ENCODE measurements around the gene CHADL.
A peak's percentile ranks its signal among the peaks of the same experiment; 100 is the strongest.

The CHADL gene

GRCh38 chr22:41222846-41223507, 17.8 kb downstream of the CHADL start:
- H3K4me3 ChIP-seq (ENCODE audit: low read depth, low read length): no peak overlapping the region
- H3K27me3 ChIP-seq (ENCODE audit: control insufficient read depth, insufficient read depth, low read length): no peaks in the 10 kb centered on the region
- no peaks in the 10 kb centered on the region for H3K4me1 ChIP-seq (ENCODE audit: control insufficient read depth, insufficient read depth, low read length)
- no peaks in the 10 kb centered on the region for H3K9me3 ChIP-seq (ENCODE audit: control insufficient read depth, insufficient read depth, low read length)
- peaks cover 65% of the 10 kb centered on the region for H3K36me3 ChIP-seq (ENCODE audit: control insufficient read depth, insufficient read depth, low read length)
- H3K9ac ChIP-seq (ENCODE audit: low read depth, low read length): no peak overlapping the region

- no peak overlapping the region for H3K4me3 ChIP-seq (ENCODE audit: low read depth, low read length)
- peak overlapping the region; percentile 37 for H3K9ac ChIP-seq (ENCODE audit: low read depth, low read length)
Measured at GRCh38 chr22:41217553-41218157, 23.1 kb downstream of the CHADL start.

GRCh38 chr22:41216984-41217383, 23.7 kb downstream of the CHADL start:
- peak overlapping the region; percentile 24 for H3K9ac ChIP-seq (ENCODE audit: low read depth, low read length)
- H3K9me3 ChIP-seq (ENCODE audit: control insufficient read depth, insufficient read depth, low read length): no peaks in the 10 kb centered on the region
- peaks cover 36% of the 10 kb centered on the region for H3K36me3 ChIP-seq (ENCODE audit: control insufficient read depth, insufficient read depth, low read length)
- peaks cover 10% of the 10 kb centered on the region for H3K4me1 ChIP-seq (ENCODE audit: control insufficient read depth, insufficient read depth, low read length)
- H3K27me3 ChIP-seq (ENCODE audit: control insufficient read depth, insufficient read depth, low read length): no peaks in the 10 kb centered on the region
- no peak overlapping the region for H3K4me3 ChIP-seq (ENCODE audit: low read depth, low read length)

More at GRCh38 chr22:41217553-41218157, 23.1 kb downstream of the CHADL start:
- no peaks in the 10 kb centered on the region for H3K27me3 ChIP-seq (ENCODE audit: control insufficient read depth, insufficient read depth, low read length)
- peaks cover 10% of the 10 kb centered on the region for H3K4me1 ChIP-seq (ENCODE audit: control insufficient read depth, insufficient read depth, low read length)
- H3K36me3 ChIP-seq (ENCODE audit: control insufficient read depth, insufficient read depth, low read length): peaks cover 43% of the 10 kb centered on the region
- no peaks in the 10 kb centered on the region for H3K9me3 ChIP-seq (ENCODE audit: control insufficient read depth, insufficient read depth, low read length)

- Histone ChIP-seq H3K27me3 (ENCODE audit: control insufficient read depth, insufficient read depth, low read length) (no peaks in the 10 kb centered on the region), H3K9me3 (ENCODE audit: control insufficient read depth, insufficient read depth, low read length) (no peaks in the 10 kb centered on the region), H3K36me3 (ENCODE audit: control insufficient read depth, insufficient read depth, low read length) (peaks cover 35% of the 10 kb centered on the region), H3K4me3 (ENCODE audit: low read depth, low read length) (no peak overlapping the region), H3K4me1 (ENCODE audit: control insufficient read depth, insufficient read depth, low read length) (peaks cover 10% of the 10 kb centered on the region), H3K9ac (ENCODE audit: low read depth, low read length) (no peak overlapping the region)
Measured at GRCh38 chr22:41215926-41216325, 24.8 kb downstream of the CHADL start.

GRCh38 chr22:41215409-41215808, 25.3 kb downstream of the CHADL start:
- Histone ChIP-seq H3K9me3 (ENCODE audit: control insufficient read depth, insufficient read depth, low read length) (no peaks in the 10 kb centered on the region), H3K4me3 (ENCODE audit: low read depth, low read length) (no peak overlapping the region), H3K36me3 (ENCODE audit: control insufficient read depth, insufficient read depth, low read length) (peaks cover 33% of the 10 kb centered on the region), H3K9ac (ENCODE audit: low read depth, low read length) (no peak overlapping the region), H3K4me1 (ENCODE audit: control insufficient read depth, insufficient read depth, low read length) (peaks cover 10% of the 10 kb centered on the region), H3K27me3 (ENCODE audit: control insufficient read depth, insufficient read depth, low read length) (no peaks in the 10 kb centered on the region)

GRCh38 chr22:41206719-41207118, 34.0 kb downstream of the CHADL start:
- Histone ChIP-seq H3K9me3 (ENCODE audit: control insufficient read depth, insufficient read depth, low read length) (no peaks in the 10 kb centered on the region), H3K4me3 (ENCODE audit: low read depth, low read length) (no peak overlapping the region), H3K4me1 (ENCODE audit: control insufficient read depth, insufficient read depth, low read length) (no peaks in the 10 kb centered on the region), H3K36me3 (ENCODE audit: control insufficient read depth, insufficient read depth, low read length) (peaks cover 10% of the 10 kb centered on the region), H3K27me3 (ENCODE audit: control insufficient read depth, insufficient read depth, low read length) (no peaks in the 10 kb centered on the region), H3K9ac (ENCODE audit: low read depth, low read length) (no peak overlapping the region)

GRCh38 chr22:41204992-41205900, 35.5 kb downstream of the CHADL start, which contains the start of gene L3MBTL2:
Gene L3MBTL2 (plus strand): TSS chr22:41205312. CDS start chr22:41205363, 51 bp downstream.
- peaks cover 6% of the 10 kb centered on the region for H3K36me3 ChIP-seq (ENCODE audit: control insufficient read depth, insufficient read depth, low read length)
- H3K9me3 ChIP-seq (ENCODE audit: control insufficient read depth, insufficient read depth, low read length): no peaks in the 10 kb centered on the region
- H3K4me1 ChIP-seq (ENCODE audit: control insufficient read depth, insufficient read depth, low read length): no peaks in the 10 kb centered on the region
- H3K27me3 ChIP-seq (ENCODE audit: control insufficient read depth, insufficient read depth, low read length): peaks cover 6% of the 10 kb centered on the region
- H3K4me3 ChIP-seq (ENCODE audit: low read depth, low read length): peak within 1 kb of the TSS; percentile 100
- peak within 1 kb of the TSS; percentile 100 for H3K9ac ChIP-seq (ENCODE audit: low read depth, low read length)

- no peak overlapping the region for H3K9ac ChIP-seq (ENCODE audit: low read depth, low read length)
- H3K9me3 ChIP-seq (ENCODE audit: control insufficient read depth, insufficient read depth, low read length): no peaks in the 10 kb centered on the region
- peaks cover 14% of the 10 kb centered on the region for H3K27me3 ChIP-seq (ENCODE audit: control insufficient read depth, insufficient read depth, low read length)
- H3K4me3 ChIP-seq (ENCODE audit: low read depth, low read length): no peak overlapping the region
- H3K4me1 ChIP-seq (ENCODE audit: control insufficient read depth, insufficient read depth, low read length): no peaks in the 10 kb centered on the region
- no peaks in the 10 kb centered on the region for H3K36me3 ChIP-seq (ENCODE audit: control insufficient read depth, insufficient read depth, low read length)
Measured at GRCh38 chr22:41204066-41204465, 36.7 kb downstream of the CHADL start.

- Histone ChIP-seq H3K4me3 (ENCODE audit: low read depth, low read length) (no peak overlapping the region), H3K27me3 (ENCODE audit: control insufficient read depth, insufficient read depth, low read length) (peaks cover 22% of the 10 kb centered on the region), H3K9me3 (ENCODE audit: control insufficient read depth, insufficient read depth, low read length) (no peaks in the 10 kb centered on the region), H3K4me1 (ENCODE audit: control insufficient read depth, insufficient read depth, low read length) (no peaks in the 10 kb centered on the region), H3K36me3 (ENCODE audit: control insufficient read depth, insufficient read depth, low read length) (no peaks in the 10 kb centered on the region), H3K9ac (ENCODE audit: low read depth, low read length) (no peak overlapping the region)
Measured at GRCh38 chr22:41203118-41203517, 37.6 kb downstream of the CHADL start.

GRCh38 chr22:41201141-41201540, 39.6 kb downstream of the CHADL start:
- no peaks in the 10 kb centered on the region for H3K36me3 ChIP-seq (ENCODE audit: control insufficient read depth, insufficient read depth, low read length)
- H3K4me1 ChIP-seq (ENCODE audit: control insufficient read depth, insufficient read depth, low read length): no peaks in the 10 kb centered on the region
- no peak overlapping the region for H3K4me3 ChIP-seq (ENCODE audit: low read depth, low read length)
- H3K9me3 ChIP-seq (ENCODE audit: control insufficient read depth, insufficient read depth, low read length): no peaks in the 10 kb centered on the region
- H3K9ac ChIP-seq (ENCODE audit: low read depth, low read length): no peak overlapping the region
- H3K27me3 ChIP-seq (ENCODE audit: control insufficient read depth, insufficient read depth, low read length): peaks cover 33% of the 10 kb centered on the region

GRCh38 chr22:41198027-41198580, 42.6 kb downstream of the CHADL start:
- no peaks in the 10 kb centered on the region for H3K36me3 ChIP-seq (ENCODE audit: control insufficient read depth, insufficient read depth, low read length)
- H3K4me3 ChIP-seq (ENCODE audit: low read depth, low read length): peak overlapping the region; percentile 87
- H3K9ac ChIP-seq (ENCODE audit: low read depth, low read length): no peak overlapping the region
- no peaks in the 10 kb centered on the region for H3K4me1 ChIP-seq (ENCODE audit: control insufficient read depth, insufficient read depth, low read length)
- peaks cover 33% of the 10 kb centered on the region for H3K27me3 ChIP-seq (ENCODE audit: control insufficient read depth, insufficient read depth, low read length)
- H3K9me3 ChIP-seq (ENCODE audit: control insufficient read depth, insufficient read depth, low read length): no peaks in the 10 kb centered on the region
